ENCODE results near the gene PARD3. TPM values are rescaled to one million over a fixed set of nuclear protein-coding genes. Genes with fewer than 3 reads are reported as not detected.

The PARD3 gene
- total RNA-seq, 1 donor from 2014 or later = 35.4 TPM

- DNase-seq (ENCODE audit: low read depth) (no peak), FAIRE-seq (no peak)
- H3K4me1 ChIP-seq (ENCODE audit: insufficient read depth, low read length) = no peaks in the 10 kb centered on the region
- no peak overlapping the region for H3K9ac ChIP-seq (ENCODE audit: low read length)
- H2AFZ ChIP-seq (ENCODE audit: low read depth, low read length) = no peak overlapping the region
- no peaks in the 10 kb centered on the region for H3K36me3 Mint-ChIP-seq (ENCODE audit: low read depth, unreplicated experiment)
- H4K20me1 ChIP-seq (ENCODE audit: insufficient read depth, low read length) = peaks cover 77% of the 10 kb centered on the region
- no peak overlapping the region for H3K27ac Mint-ChIP-seq (ENCODE audit: unreplicated experiment)
- H3K9me3 Mint-ChIP-seq (ENCODE audit: unreplicated experiment) = peaks cover 3% of the 10 kb centered on the region
- H3K4me1 Mint-ChIP-seq (ENCODE audit: low read depth, unreplicated experiment) = peaks cover 23% of the 10 kb centered on the region
- no peak overlapping the region for H3K27ac ChIP-seq (ENCODE audit: low read depth, low read length)
- H3K4me2 ChIP-seq (ENCODE audit: low read length) = no peak overlapping the region
- H3K4me3 Mint-ChIP-seq (ENCODE audit: unreplicated experiment) = no peak overlapping the region
- H3K27me3 Mint-ChIP-seq (ENCODE audit: low read depth, unreplicated experiment) = no peaks in the 10 kb centered on the region
- H3K36me3 ChIP-seq (ENCODE audit: insufficient read depth, low read length) = no peaks in the 10 kb centered on the region
- H3K79me2 ChIP-seq (ENCODE audit: insufficient read depth, low read length) = peaks cover 73% of the 10 kb centered on the region
- H3K4me3 ChIP-seq (ENCODE audit: insufficient read depth, low read depth, low read length) = no peak overlapping the region
- H3K27me3 ChIP-seq (ENCODE audit: insufficient read depth, low read length) = no peaks in the 10 kb centered on the region
- no peaks in the 10 kb centered on the region for H3K9me3 ChIP-seq (ENCODE audit: insufficient read depth, low read depth, low read length)
- TF ChIP-seq EZH2 (IDR thresholded peaks at IDR 0.05; ENCODE audit: insufficient read depth, low read length) (no peak), CTCF (IDR thresholded peaks at IDR 0.05; ENCODE audit: insufficient read depth, low read depth, low read length) (no peak)
Measured at GRCh38 chr10:34769899-34770298, 45.2 kb downstream of the PARD3 start.

GRCh38 chr10:34768972-34769330 lies 46.1 kb downstream of the PARD3 start:
- H3K79me2 ChIP-seq (ENCODE audit: insufficient read depth, low read length) = peaks cover 66% of the 10 kb centered on the region
- H3K36me3 ChIP-seq (ENCODE audit: insufficient read depth, low read length) = no peaks in the 10 kb centered on the region
- Mint-ChIP-seq H3K27me3 (ENCODE audit: low read depth, unreplicated experiment) (no peaks in the 10 kb centered on the region), H3K4me1 (ENCODE audit: low read depth, unreplicated experiment) (peaks cover 25% of the 10 kb centered on the region), H3K4me3 (ENCODE audit: unreplicated experiment) (no peak overlapping the region), H3K27ac (ENCODE audit: unreplicated experiment) (no peak overlapping the region), H3K36me3 (ENCODE audit: low read depth, unreplicated experiment) (no peaks in the 10 kb centered on the region), H3K9me3 (ENCODE audit: unreplicated experiment) (peaks cover 3% of the 10 kb centered on the region)
- TF ChIP-seq CTCF (IDR thresholded peaks at IDR 0.05; ENCODE audit: insufficient read depth, low read depth, low read length) = no peak
- TF ChIP-seq EZH2 (IDR thresholded peaks at IDR 0.05; ENCODE audit: insufficient read depth, low read length) = no peak
- DNase-seq (ENCODE audit: low read depth) (no peak), FAIRE-seq (no peak)
- no peak overlapping the region for H3K9ac ChIP-seq (ENCODE audit: low read length)
- no peaks in the 10 kb centered on the region for H3K4me1 ChIP-seq (ENCODE audit: insufficient read depth, low read length)
- no peaks in the 10 kb centered on the region for H3K27me3 ChIP-seq (ENCODE audit: insufficient read depth, low read length)
- H3K4me3 ChIP-seq (ENCODE audit: insufficient read depth, low read depth, low read length) = no peak overlapping the region
- H2AFZ ChIP-seq (ENCODE audit: low read depth, low read length) = no peak overlapping the region
- H3K27ac ChIP-seq (ENCODE audit: low read depth, low read length) = no peak overlapping the region
- no peaks in the 10 kb centered on the region for H3K9me3 ChIP-seq (ENCODE audit: insufficient read depth, low read depth, low read length)
- H3K4me2 ChIP-seq (ENCODE audit: low read length) = peak overlapping the region; percentile 29
- H4K20me1 ChIP-seq (ENCODE audit: insufficient read depth, low read length) = peaks cover 75% of the 10 kb centered on the region

- TF ChIP-seq CTCF (IDR thresholded peaks at IDR 0.05; ENCODE audit: insufficient read depth, low read depth, low read length) (no peak), EZH2 (IDR thresholded peaks at IDR 0.05; ENCODE audit: insufficient read depth, low read length) (no peak)
- H3K27me3 Mint-ChIP-seq (ENCODE audit: low read depth, unreplicated experiment) = no peaks in the 10 kb centered on the region
- no peaks in the 10 kb centered on the region for H3K36me3 Mint-ChIP-seq (ENCODE audit: low read depth, unreplicated experiment)
- Histone ChIP-seq H3K27me3 (ENCODE audit: insufficient read depth, low read length) (no peaks in the 10 kb centered on the region), H4K20me1 (ENCODE audit: insufficient read depth, low read length) (peaks cover 72% of the 10 kb centered on the region), H2AFZ (ENCODE audit: low read depth, low read length) (no peak overlapping the region), H3K36me3 (ENCODE audit: insufficient read depth, low read length) (no peaks in the 10 kb centered on the region), H3K9me3 (ENCODE audit: insufficient read depth, low read depth, low read length) (no peaks in the 10 kb centered on the region), H3K9ac (ENCODE audit: low read length) (no peak overlapping the region), H3K79me2 (ENCODE audit: insufficient read depth, low read length) (peaks cover 63% of the 10 kb centered on the region), H3K4me1 (ENCODE audit: insufficient read depth, low read length) (no peaks in the 10 kb centered on the region), H3K27ac (ENCODE audit: low read depth, low read length) (no peak overlapping the region), H3K4me3 (ENCODE audit: insufficient read depth, low read depth, low read length) (no peak overlapping the region), H3K4me2 (ENCODE audit: low read length) (peak overlapping the region; percentile 29)
- H3K27ac Mint-ChIP-seq (ENCODE audit: unreplicated experiment) = no peak overlapping the region
- no peak overlapping the region for H3K4me3 Mint-ChIP-seq (ENCODE audit: unreplicated experiment)
- peaks cover 3% of the 10 kb centered on the region for H3K9me3 Mint-ChIP-seq (ENCODE audit: unreplicated experiment)
- DNase-seq (ENCODE audit: low read depth) = peak; percentile 55
- peaks cover 24% of the 10 kb centered on the region for H3K4me1 Mint-ChIP-seq (ENCODE audit: low read depth, unreplicated experiment)
- no peak for FAIRE-seq
Measured at GRCh38 chr10:34768261-34768971, 46.7 kb downstream of the PARD3 start.

All from astrocyte (in vitro differentiated cells and primary cell).